ENCODE measurements around the gene WNT8A.

DNA sequence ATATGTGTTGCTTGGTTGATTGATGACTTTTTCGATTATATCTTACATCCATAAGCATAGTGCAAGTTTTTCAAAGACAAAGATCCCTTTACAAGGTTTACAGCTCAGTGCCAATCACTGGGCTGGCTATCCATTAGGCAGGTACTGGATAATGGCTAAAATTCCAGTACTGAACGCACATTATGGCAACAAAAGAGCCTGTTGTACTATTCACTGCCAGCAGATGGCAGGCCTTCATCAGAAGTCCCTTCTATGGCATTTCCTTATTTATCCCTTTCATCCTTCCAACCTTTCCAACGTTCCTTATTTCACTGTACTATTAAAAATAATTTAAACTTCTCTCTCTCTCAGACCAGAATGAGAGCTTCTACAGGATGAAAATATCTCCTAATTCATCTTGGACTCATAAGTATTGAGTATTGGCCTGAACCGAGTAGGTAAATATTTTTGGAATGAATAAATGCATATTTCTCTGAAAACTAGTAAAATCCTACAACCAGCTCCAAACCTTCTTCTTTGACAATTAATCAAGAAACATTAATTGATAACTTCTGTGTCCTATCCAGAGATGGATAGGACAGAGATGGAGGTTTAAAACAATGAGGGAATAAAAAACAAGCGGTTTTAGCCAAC, 6.7 kb upstream of the WNT8A start:
- TF ChIP-seq, protein P1, sequence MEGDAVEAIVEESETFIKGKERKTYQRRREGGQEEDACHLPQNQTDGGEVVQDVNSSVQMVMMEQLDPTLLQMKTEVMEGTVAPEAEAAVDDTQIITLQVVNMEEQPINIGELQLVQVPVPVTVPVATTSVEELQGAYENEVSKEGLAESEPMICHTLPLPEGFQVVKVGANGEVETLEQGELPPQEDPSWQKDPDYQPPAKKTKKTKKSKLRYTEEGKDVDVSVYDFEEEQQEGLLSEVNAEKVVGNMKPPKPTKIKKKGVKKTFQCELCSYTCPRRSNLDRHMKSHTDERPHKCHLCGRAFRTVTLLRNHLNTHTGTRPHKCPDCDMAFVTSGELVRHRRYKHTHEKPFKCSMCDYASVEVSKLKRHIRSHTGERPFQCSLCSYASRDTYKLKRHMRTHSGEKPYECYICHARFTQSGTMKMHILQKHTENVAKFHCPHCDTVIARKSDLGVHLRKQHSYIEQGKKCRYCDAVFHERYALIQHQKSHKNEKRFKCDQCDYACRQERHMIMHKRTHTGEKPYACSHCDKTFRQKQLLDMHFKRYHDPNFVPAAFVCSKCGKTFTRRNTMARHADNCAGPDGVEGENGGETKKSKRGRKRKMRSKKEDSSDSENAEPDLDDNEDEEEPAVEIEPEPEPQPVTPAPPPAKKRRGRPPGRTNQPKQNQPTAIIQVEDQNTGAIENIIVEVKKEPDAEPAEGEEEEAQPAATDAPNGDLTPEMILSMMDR (IDR thresholded peaks at IDR 0.05; ENCODE audit: low read depth, low read length), result peak; percentile 80
- no peak for TF ChIP-seq EZH2phosphoT487 (IDR thresholded peaks at IDR 0.05; ENCODE audit: low read depth)

Measured in OCI-LY3 (cell line).